H1 (cell line): Measurements from ENCODE around the gene PNLIP. TPM values are rescaled to one million over a fixed set of nuclear protein-coding genes. Genes with fewer than 3 reads are reported as not detected.

Experiments used
- CTCF ChIA-PET: fragments of 300-600 bp; sonication (Branson Sonifier 250); formaldehyde crosslinking; loops from one replicate; lab custom pipeline; 2021; ENCODE audit not compliant: partially characterized antibody; lab: Charles Lee
- POLR2A ChIA-PET: fragments of 300-600 bp; sonication (Branson Sonifier 250); formaldehyde crosslinking; loops from one replicate; lab custom pipeline; 2021; ENCODE audit warnings: inconsistent platforms; ENCODE audit not compliant: partially characterized antibody; lab: Charles Lee
- DNase-seq, 2 experiments: peaks; one replicate each; pipeline versions ENCODE4 v3.0.0 to v3.0.0-alpha.2; 2010 to 2022; ENCODE audit warnings: low spot score in 2 of 2, low read depth in 1 of 2, mixed read lengths in 1 of 2
- FAIRE-seq: peaks from 2 replicates; lab custom pipeline; 2011; peaks lifted over from hg19 to GRCh38; lab: Jason Lieb, UNC
- H2AFZ ChIP-seq: 2 replicates; pipeline ENCODE4 v1.8.1; 2012; ENCODE audit warnings: low read length, inconsistent platforms
- H2AK5ac ChIP-seq: 2 replicates; pipeline ENCODE4 v1.6.1; 2013; ENCODE audit warnings: low read depth, low read length
- H2BK120ac ChIP-seq: replicated peaks from 2 replicates; pipeline ENCODE3; 2013; ENCODE audit warnings: low read depth, low read length, inconsistent platforms
- H2BK12ac ChIP-seq: 2 replicates; pipeline ENCODE4 v1.6.1; 2013; ENCODE audit warnings: low read depth, low read length
- H2BK15ac ChIP-seq: 2 replicates; pipeline ENCODE4 v1.6.1; 2013; ENCODE audit warnings: low read length
- H2BK20ac ChIP-seq: 2 replicates; pipeline ENCODE4 v1.6.1; 2013; ENCODE audit warnings: low read length
- H2BK5ac ChIP-seq: 2 replicates; pipeline ENCODE4 v1.6.1; 2013; ENCODE audit warnings: low read depth, low read length
- H3K14ac ChIP-seq: 2 replicates; pipeline ENCODE4 v1.6.1; 2013; ENCODE audit warnings: inconsistent platforms; ENCODE audit not compliant: insufficient read length
- H3K18ac ChIP-seq: 2 replicates; pipeline ENCODE4 v1.6.1; 2013; ENCODE audit warnings: low read length; ENCODE audit errors: extremely low read depth
- H3K23ac ChIP-seq: 2 replicates; pipeline ENCODE4 v1.6.1; 2013; ENCODE audit warnings: inconsistent platforms; ENCODE audit not compliant: insufficient read length
- H3K23me2 ChIP-seq: 2 replicates; pipeline ENCODE4 v1.6.1; 2013; ENCODE audit warnings: low read depth, low read length
- H3K27ac ChIP-seq: 2 replicates; pipeline ENCODE4 v1.6.1; 2011; ENCODE audit warnings: low read depth, low read length, inconsistent platforms
- H3K27me3 ChIP-seq, 4 experiments: replicated peaks in 1 of 4; 1 replicate in 1 of 4; 2 replicates in 3 of 4; pipeline versions ENCODE4 v1.6.1 to v1.8.1; 2011 to 2013; ENCODE audit warnings: low read length in 3 of 4, mild to moderate bottlenecking in 3 of 4, inconsistent platforms in 2 of 4, mixed read lengths in 2 of 4, moderate library complexity in 1 of 4; ENCODE audit not compliant: control insufficient read depth in 3 of 4, insufficient read depth in 3 of 4; ENCODE audit errors: extremely low read depth in 1 of 4
- H3K36me3 ChIP-seq, 4 experiments: 2 replicates each; pipeline versions ENCODE4 v1.6.1 to v1.8.1; 2011 to 2013; ENCODE audit warnings: mild to moderate bottlenecking in 4 of 4, low read length in 3 of 4, moderate library complexity in 2 of 4, control low read depth in 1 of 4, inconsistent platforms in 1 of 4; ENCODE audit not compliant: insufficient read depth in 4 of 4, control insufficient read depth in 2 of 4
- H3K4ac ChIP-seq: replicated peaks from 2 replicates; pipeline ENCODE3; 2013; ENCODE audit warnings: low read length, low read depth, mixed read lengths, inconsistent platforms; ENCODE audit not compliant: insufficient read length
- H3K4me1 ChIP-seq, 4 experiments: replicated peaks in 1 of 4; 1 replicate in 1 of 4; 2 replicates in 3 of 4; pipeline versions ENCODE4 v1.6.1 to v1.8.1; 2011 to 2013; ENCODE audit warnings: low read length in 3 of 4, inconsistent platforms in 2 of 4, mixed read lengths in 1 of 4; ENCODE audit not compliant: insufficient read depth in 4 of 4, control insufficient read depth in 3 of 4
- H3K4me2 ChIP-seq, 2 experiments: 2 replicates each; pipeline versions ENCODE4 v1.6.1 to v1.8.1; 2011 to 2013; ENCODE audit warnings: low read depth in 2 of 2, low read length in 2 of 2, control low read depth in 1 of 2, inconsistent platforms in 1 of 2, mild to moderate bottlenecking in 1 of 2; ENCODE audit not compliant: insufficient read depth in 1 of 2
- H3K4me3 ChIP-seq, 4 experiments: fragments of 200-600, 300-600 bp in 1 of 4; sonication (generic), shearing (Covaris generic), sonication (Bioruptor Twin) in 1 of 4; 2 replicates each; pipeline versions ENCODE4 v1.5.1 to v1.8.1; 2011 to 2016; ENCODE audit warnings: low read length in 4 of 4, low read depth in 3 of 4, control low read depth in 2 of 4, inconsistent platforms in 2 of 4, mild to moderate bottlenecking in 2 of 4, mixed read lengths in 1 of 4, moderate library complexity in 1 of 4; ENCODE audit not compliant: insufficient read depth in 2 of 4; ENCODE audit errors: extremely low read depth in 1 of 4
- H3K56ac ChIP-seq: replicated peaks from 2 replicates; pipeline ENCODE3; 2013; ENCODE audit warnings: low read depth, mild to moderate bottlenecking, mixed read lengths, low read length, inconsistent platforms; ENCODE audit not compliant: insufficient read length
- H3K79me1 ChIP-seq: 2 replicates; pipeline ENCODE4 v1.6.1; 2013; ENCODE audit warnings: low read depth, low read length, control low read depth
- H3K79me2 ChIP-seq, 2 experiments: 2 replicates each; pipeline versions ENCODE4 v1.6.1 to v1.8.1; 2012 to 2013; ENCODE audit warnings: low read length in 2 of 2, mild to moderate bottlenecking in 2 of 2, inconsistent platforms in 1 of 2; ENCODE audit not compliant: insufficient read depth in 2 of 2, control insufficient read depth in 1 of 2
- H3K9ac ChIP-seq, 4 experiments: replicated peaks in 1 of 4; 1 replicate in 1 of 4; 2 replicates in 3 of 4; pipeline versions ENCODE4 v1.6.1 to v1.8.1; 2011 to 2013; ENCODE audit warnings: low read depth in 3 of 4, low read length in 3 of 4, control low read depth in 2 of 4, mild to moderate bottlenecking in 2 of 4, moderate library complexity in 2 of 4, inconsistent platforms in 1 of 4; ENCODE audit errors: extremely low read depth in 1 of 4
- H3K9me3 ChIP-seq, 2 experiments: 2 replicates each; pipeline versions ENCODE4 v1.6.1 to v1.8.1; 2012 to 2013; ENCODE audit warnings: mild to moderate bottlenecking in 2 of 2, moderate library complexity in 2 of 2, control low read depth in 1 of 2, inconsistent platforms in 1 of 2, low read depth in 1 of 2, low read length in 1 of 2, mixed read lengths in 1 of 2; ENCODE audit not compliant: insufficient read depth in 2 of 2
- H4K20me1 ChIP-seq, 2 experiments: replicated peaks in 1 of 2; 2 replicates each; pipeline versions ENCODE3 to v1.8.1; 2011 to 2013; ENCODE audit warnings: inconsistent platforms in 2 of 2, low read length in 2 of 2, mild to moderate bottlenecking in 1 of 2; ENCODE audit not compliant: insufficient read depth in 2 of 2, control insufficient read depth in 1 of 2
- H4K5ac ChIP-seq: 2 replicates; pipeline ENCODE4 v1.6.1; 2013; ENCODE audit warnings: low read length, low read depth, mixed read lengths, inconsistent platforms; ENCODE audit not compliant: insufficient read length
- H4K8ac ChIP-seq: 2 replicates; pipeline ENCODE4 v1.8.0; 2013; ENCODE audit warnings: mild to moderate bottlenecking, moderate library complexity, low read length, inconsistent platforms; ENCODE audit not compliant: insufficient read depth; ENCODE audit errors: extremely low read depth
- H4K91ac ChIP-seq: replicated peaks from 2 replicates; pipeline ENCODE3; 2013; ENCODE audit warnings: low read length, mixed read lengths, inconsistent platforms; ENCODE audit not compliant: insufficient read length
- CHD1 ChIP-seq: IDR thresholded peaks from 2 replicates; pipeline ENCODE4 v1.6.1; 2012; ENCODE audit warnings: low read depth, low read length, improper control_type of control experiment
- CTCF ChIP-seq, 3 experiments: IDR thresholded peaks; 1 replicate in 2 of 3; 2 replicates in 1 of 3; pipeline versions ENCODE4 v1.5.1 to v1.6.1; 2011; ENCODE audit warnings: low read length in 3 of 3, mild to moderate bottlenecking in 3 of 3, inconsistent platforms in 2 of 3, low read depth in 1 of 3, moderate library complexity in 1 of 3; ENCODE audit not compliant: insufficient read depth in 1 of 3; ENCODE audit errors: control extremely low read depth in 1 of 3
- EGR1 ChIP-seq: IDR thresholded peaks from 2 replicates; pipeline ENCODE4 v1.6.1; 2011; ENCODE audit warnings: low read depth, low read length, borderline replicate concordance
- HDAC6 ChIP-seq: IDR thresholded peaks from one replicate; pipeline ENCODE4 v1.7.1; 2012; ENCODE audit warnings: low read depth, mild to moderate bottlenecking, inconsistent platforms, low read length, moderate library complexity
- KDM1A ChIP-seq: fragments of 200-600, 300-600 bp; sonication (generic); IDR thresholded peaks from 2 replicates; pipeline ENCODE4 v1.7.1; 2016; ENCODE audit warnings: mild to moderate bottlenecking, low read length, borderline replicate concordance
- NANOG ChIP-seq: IDR thresholded peaks from 2 replicates; pipeline ENCODE4 v1.6.1; 2011; ENCODE audit warnings: low read length, low read depth, mild to moderate bottlenecking, inconsistent platforms; ENCODE audit not compliant: insufficient read depth, poor library complexity, severe bottlenecking
- POLR2A ChIP-seq, 2 experiments: IDR thresholded peaks; 1 replicate in 1 of 2; 2 replicates in 1 of 2; pipeline ENCODE4 v1.6.1; 2011; ENCODE audit warnings: low read depth in 2 of 2, low read length in 2 of 2, mild to moderate bottlenecking in 2 of 2; ENCODE audit errors: control extremely low read depth in 1 of 2
- POLR2AphosphoS5 ChIP-seq: IDR thresholded peaks from 2 replicates; pipeline ENCODE4 v1.6.1; 2011; ENCODE audit warnings: low read depth, low read length
- SP2 ChIP-seq: IDR thresholded peaks from 2 replicates; pipeline ENCODE4 v1.6.1; 2012; ENCODE audit warnings: mild to moderate bottlenecking, low read length, inconsistent platforms
- TCF12 ChIP-seq: IDR thresholded peaks from 2 replicates; pipeline ENCODE4 v1.6.1; 2011; ENCODE audit warnings: low read depth, mild to moderate bottlenecking, low read length
- WGBS, 2 experiments: shearing (Covaris generic) in 1 of 2; methylation state at CpG; one replicate each; pipeline versions ENCODE4 v1.1.6 to v1.1.7; 2013 to 2015; ENCODE audit warnings: low lambda C conversion rate in 2 of 2, mixed read lengths in 2 of 2, inconsistent platforms in 1 of 2, low coverage in 1 of 2, missing lambda C conversion rate in 1 of 2; ENCODE audit not compliant: insufficient replicate concordance in 2 of 2, insufficient coverage in 1 of 2, insufficient read length in 1 of 2; ENCODE audit errors: extremely low coverage in 1 of 2, missing lambda C conversion rate in 1 of 2; 5-methylcytosine and 5-hydroxymethylcytosine counted together
- polyA plus RNA-seq, 7 experiments: library from polyadenylated mRNA; depleted of rRNA in 3 of 7; stranded (reverse) in 5 of 7; unstranded in 2 of 7; fragments of >200 nt in 5 of 7; fragments of 200-250 nt in 2 of 7; gene quantifications; 1 replicate in 5 of 7; 2 replicates in 1 of 7; 4 replicates in 1 of 7; pipeline versions ENCODE4 v1.2.1 to v1.2.3, GENCODE V29; 2011 to 2013; ENCODE audit warnings: missing spikeins in 2 of 7, mixed read lengths in 2 of 7
- total RNA-seq: library from RNA; stranded (reverse); fragmentation: NEBNext Ultra II Directional; extraction: Animal tissue kit (Norgen Biotek cat#: 25700); gene quantifications from 2 replicates; pipeline ENCODE4 v1.2.1, GENCODE V29; 2021

PNLIP gene
- total and polyA plus RNA-seq, 2 of the 8 experiments (the other 6 are each of a cell fraction or from before 2014, with no cell fraction given), result not detected

DNA sequence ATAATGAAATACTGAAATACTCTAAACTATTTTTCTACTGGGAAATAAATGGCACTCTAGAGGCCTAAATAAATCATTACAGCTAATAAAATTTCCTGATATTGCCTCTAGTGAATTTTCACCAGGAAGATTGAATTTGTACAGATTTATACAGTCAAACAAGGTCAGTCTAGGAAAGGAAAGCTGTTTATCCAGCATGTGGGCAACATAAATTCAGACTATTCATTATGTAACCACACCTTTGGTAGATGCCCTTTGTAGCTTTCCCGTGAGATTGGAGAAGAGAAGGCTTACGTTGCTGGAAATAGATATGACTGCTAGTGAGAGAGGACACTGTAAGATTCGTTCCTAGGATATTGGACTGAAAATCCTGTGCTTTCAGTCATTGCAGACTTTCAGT is 35.2 kb upstream of the PNLIP start:
- H4K8ac ChIP-seq, result no peak overlapping the region
- no peak overlapping the region for H4K91ac ChIP-seq
- CTCF ChIA-PET, result interaction anchor here (1.0 to 2.0 kb wide), 7 partner anchors 9 to 106 kb away, joined by 3 to 6 read pairs (median 4); no protein-coding TSS in a partner anchor
- no peaks in the 10 kb centered on the region for H3K79me2 ChIP-seq
- H2AK5ac ChIP-seq, result no peak overlapping the region
- H3K18ac ChIP-seq, result no peak overlapping the region
- H2BK5ac ChIP-seq, result no peak overlapping the region
- no peak overlapping the region for H3K4ac ChIP-seq
- FAIRE-seq (no peak), DNase-seq (no peak)
- H2BK15ac ChIP-seq, result no peak overlapping the region
- no peaks in the 10 kb centered on the region for H4K20me1 ChIP-seq
- no peaks in the 10 kb centered on the region for H3K27me3 ChIP-seq
- H3K23me2 ChIP-seq, result no peaks in the 10 kb centered on the region
- H3K4me2 ChIP-seq, result no peak overlapping the region
- H2BK120ac ChIP-seq, result no peak overlapping the region
- H2AFZ ChIP-seq, result no peak overlapping the region
- no peak overlapping the region for H3K4me3 ChIP-seq
- TF ChIP-seq KDM1A (no peak), CHD1 (no peak), SP2 (no peak), POLR2A (IDR thresholded peaks at IDR 0.05; ENCODE audit: control extremely low read depth in 1 of 2, low read depth in 2 of 2, low read length in 2 of 2) (no peak), NANOG (no peak), HDAC6 (no peak), POLR2AphosphoS5 (no peak), TCF12 (no peak), CTCF (IDR thresholded peaks at IDR 0.05; ENCODE audit: control extremely low read depth in 1 of 3, insufficient read depth in 1 of 3, low read depth in 1 of 3, low read length in 3 of 3) (no peak), EGR1 (no peak)
- H3K9ac ChIP-seq, result no peak overlapping the region
- no peaks in the 10 kb centered on the region for H3K4me1 ChIP-seq
- no peak overlapping the region for H3K27ac ChIP-seq
- 90% methylated on average over 3 of the region's 3 CpGs; no CpG with 5 or more reads in 1 of the 2 experiments for WGBS, 2 experiments
- no peak overlapping the region for H3K23ac ChIP-seq
- H3K14ac ChIP-seq, result no peak overlapping the region
- no peak overlapping the region for H4K5ac ChIP-seq
- H3K9me3 ChIP-seq, result no peaks in the 10 kb centered on the region
- no peak overlapping the region for H2BK12ac ChIP-seq
- H2BK20ac ChIP-seq, result no peak overlapping the region
- POLR2A ChIA-PET, result interaction anchor here (1.2 kb wide), 1 partner anchor 11 kb away, joined by 3 read pairs; no protein-coding TSS in a partner anchor
- no peaks in the 10 kb centered on the region for H3K79me1 ChIP-seq
- H3K56ac ChIP-seq, result no peak overlapping the region
- no peaks in the 10 kb centered on the region for H3K36me3 ChIP-seq
